Uterus (tissue), 4 donors: Measurements from ENCODE around the gene PRSS38. TPM values are rescaled to one million over a fixed set of nuclear protein-coding genes. Genes with fewer than 3 reads are reported as not detected.
A peak's percentile ranks its signal among the peaks of the same experiment; 100 is the strongest.

Experiments
- DNase-seq, 2 donors: peaks; one replicate each; pipeline ENCODE4 v3.0.0-alpha.2; 2019 to 2020
- H3K27ac ChIP-seq, 2 donors: fragments of 200-600 bp; sonication (generic); 1 replicate in 1 of 2; 2 replicates in 1 of 2; pipeline ENCODE4 v1.5.1; 2016 to 2018
- H3K27me3 ChIP-seq, 2 donors: fragments of 200-600 bp; sonication (generic); one replicate each; pipeline ENCODE4 v1.5.1; 2018 to 2019; ENCODE audit warnings: control low read depth in 1 of 2
- H3K36me3 ChIP-seq, 2 donors: fragments of 200-600 bp; sonication (generic); one replicate each; pipeline ENCODE4 v1.5.1; 2019; ENCODE audit warnings: control low read depth in 1 of 2
- H3K4me1 ChIP-seq, 2 donors: fragments of 200-600 bp; sonication (generic); one replicate each; pipeline ENCODE4 v1.5.1; 2018 to 2019; ENCODE audit warnings: control low read depth in 1 of 2
- H3K4me3 ChIP-seq, 2 donors: fragments of 200-600 bp; sonication (generic); 1 replicate in 1 of 2; 2 replicates in 1 of 2; pipeline ENCODE4 v1.5.1; 2018 to 2019; ENCODE audit warnings: mild to moderate bottlenecking in 1 of 2
- H3K9me3 ChIP-seq, 2 donors: fragments of 200-600 bp; sonication (generic); one replicate each; pipeline ENCODE4 v1.5.1; 2019; ENCODE audit warnings: control low read depth in 1 of 2
- POLR2A ChIP-seq, 2 donors: fragments of 450-650 bp; IDR thresholded peaks; one replicate each; pipeline ENCODE4 v1.6.1; 2016; ENCODE audit warnings: antibody characterized with exemption in 2 of 2, mild to moderate bottlenecking in 1 of 2, moderate library complexity in 1 of 2
- intact Hi-C: fragments of 100-400 bp; cut with DNase I; formaldehyde crosslinking; loops from one replicate; pipeline ENCODE4 v1.15.1; 2023; ENCODE audit warnings: low total_unique reads
- total RNA-seq, 4 donors: library from RNA; depleted of rRNA in 3 of 4; stranded (reverse); fragments of >200 nt in 3 of 4; gene quantifications; one replicate each; pipeline versions ENCODE4 v1.1.0 to v1.2.4, GENCODE V29; 2014 to 2023
- TF ChIP-seq, protein P1 (sequence below), 4 experiments: fragments of 200-600 bp in 2 of 4; fragments of 450-650 bp in 2 of 4; sonication (generic) in 2 of 4; IDR thresholded peaks; one replicate each; pipeline ENCODE4 v1.5.1; 2016 to 2019; ENCODE audit warnings: antibody characterized with exemption in 4 of 4, mild to moderate bottlenecking in 2 of 4, moderate library complexity in 1 of 4
- donor health status: DM: yes; HTN: yes; CAD: no.

The PRSS38 gene
- total RNA-seq, 4 donors from 2014 or later: not detected

DNA sequence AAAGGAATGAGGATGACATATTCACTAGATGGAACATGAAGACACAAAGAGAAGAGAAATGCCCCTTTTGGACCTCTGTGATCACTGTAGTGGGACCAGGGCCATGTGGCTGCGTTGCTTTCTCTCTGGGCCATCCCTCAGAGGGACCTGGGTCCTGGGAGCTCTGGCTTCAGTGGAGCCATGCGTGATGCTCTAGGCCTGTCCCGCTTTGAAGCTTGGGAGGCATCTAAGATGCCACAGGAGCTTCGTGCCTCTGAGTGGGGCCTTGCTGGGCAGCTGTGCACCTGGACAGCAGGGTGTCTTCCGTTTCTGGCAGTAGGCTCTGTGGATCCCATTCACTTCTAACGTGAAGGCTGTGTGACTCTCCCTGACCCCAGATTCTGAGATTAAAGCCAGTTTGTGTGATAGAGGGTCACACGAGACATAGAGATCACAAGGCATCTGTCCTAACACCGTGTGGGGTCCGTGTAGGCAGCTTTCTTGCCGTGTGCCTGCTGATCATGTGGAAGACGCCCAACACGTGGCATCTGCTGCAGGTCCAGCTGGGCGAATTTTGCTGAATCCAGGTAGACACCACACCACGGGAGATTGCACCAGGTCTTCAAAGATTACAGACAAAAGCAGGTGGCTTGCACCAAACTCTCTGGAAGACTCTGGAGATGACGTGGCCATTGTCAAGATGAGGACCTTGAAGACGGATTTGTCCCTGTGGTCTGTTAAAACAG, 17.2 kb upstream of the PRSS38 start:
- TF ChIP-seq, protein P1, sequence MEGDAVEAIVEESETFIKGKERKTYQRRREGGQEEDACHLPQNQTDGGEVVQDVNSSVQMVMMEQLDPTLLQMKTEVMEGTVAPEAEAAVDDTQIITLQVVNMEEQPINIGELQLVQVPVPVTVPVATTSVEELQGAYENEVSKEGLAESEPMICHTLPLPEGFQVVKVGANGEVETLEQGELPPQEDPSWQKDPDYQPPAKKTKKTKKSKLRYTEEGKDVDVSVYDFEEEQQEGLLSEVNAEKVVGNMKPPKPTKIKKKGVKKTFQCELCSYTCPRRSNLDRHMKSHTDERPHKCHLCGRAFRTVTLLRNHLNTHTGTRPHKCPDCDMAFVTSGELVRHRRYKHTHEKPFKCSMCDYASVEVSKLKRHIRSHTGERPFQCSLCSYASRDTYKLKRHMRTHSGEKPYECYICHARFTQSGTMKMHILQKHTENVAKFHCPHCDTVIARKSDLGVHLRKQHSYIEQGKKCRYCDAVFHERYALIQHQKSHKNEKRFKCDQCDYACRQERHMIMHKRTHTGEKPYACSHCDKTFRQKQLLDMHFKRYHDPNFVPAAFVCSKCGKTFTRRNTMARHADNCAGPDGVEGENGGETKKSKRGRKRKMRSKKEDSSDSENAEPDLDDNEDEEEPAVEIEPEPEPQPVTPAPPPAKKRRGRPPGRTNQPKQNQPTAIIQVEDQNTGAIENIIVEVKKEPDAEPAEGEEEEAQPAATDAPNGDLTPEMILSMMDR (IDR thresholded peaks at IDR 0.05): no peak
- TF ChIP-seq POLR2A (IDR thresholded peaks at IDR 0.05): no peak
- intact Hi-C loops: no loop called here

GRCh38 chr1:227799756-227800155, 15.7 kb upstream of the PRSS38 start:
- intact Hi-C loops: no loop called here
- no peaks in the 10 kb centered on the region for H3K27me3 ChIP-seq
- no peak for TF ChIP-seq POLR2A (IDR thresholded peaks at IDR 0.05)
- TF ChIP-seq, protein P1 (IDR thresholded peaks at IDR 0.05): no peak

More for the DNA sequence above, 17.2 kb upstream of the PRSS38 start:
- Histone ChIP-seq H3K4me3 (no peak overlapping the region), H3K4me1 (peaks cover 0 to 15% of the 10 kb centered on the region in 2 donors), H3K27ac (no peak overlapping the region), H3K9me3 (no peaks in the 10 kb centered on the region), H3K36me3 (no peaks in the 10 kb centered on the region), H3K27me3 (no peaks in the 10 kb centered on the region)
- no peak for DNase-seq

DNA sequence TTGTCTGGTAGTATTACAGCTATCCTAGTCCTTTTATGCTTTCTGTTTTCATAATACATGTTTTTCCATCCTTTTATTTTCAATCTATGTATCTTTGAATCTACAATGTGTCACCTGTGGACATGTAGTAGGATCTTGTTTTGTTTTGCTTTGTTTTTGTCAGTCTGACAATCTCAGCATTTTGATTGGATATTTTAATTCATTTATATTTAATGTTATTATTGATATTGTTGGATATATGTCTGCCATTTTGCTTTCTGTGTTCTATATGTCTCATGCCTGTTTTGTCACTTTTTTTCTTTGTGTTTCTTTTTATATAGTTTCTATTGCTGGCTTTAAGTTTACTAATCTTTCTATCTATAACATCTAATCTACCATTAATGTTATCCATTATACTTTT, 11.5 kb upstream of the PRSS38 start:
- Histone ChIP-seq H3K4me1 (no peaks in the 10 kb centered on the region), H3K27ac (no peak overlapping the region), H3K4me3 (no peak overlapping the region), H3K9me3 (no peaks in the 10 kb centered on the region), H3K27me3 (no peaks in the 10 kb centered on the region), H3K36me3 (no peaks in the 10 kb centered on the region)
- DNase-seq: no peak
- intact Hi-C loops: no loop called here
- TF ChIP-seq POLR2A (IDR thresholded peaks at IDR 0.05): no peak
- TF ChIP-seq, protein P1 (IDR thresholded peaks at IDR 0.05): no peak

More at GRCh38 chr1:227799756-227800155, 15.7 kb upstream of the PRSS38 start:
- H3K4me1 ChIP-seq: peaks cover 0 to 2% of the 10 kb centered on the region in 2 donors
- no peaks in the 10 kb centered on the region for H3K9me3 ChIP-seq
- no peak for DNase-seq
- no peak overlapping the region for H3K27ac ChIP-seq
- no peaks in the 10 kb centered on the region for H3K36me3 ChIP-seq
- H3K4me3 ChIP-seq: no peak overlapping the region

DNA sequence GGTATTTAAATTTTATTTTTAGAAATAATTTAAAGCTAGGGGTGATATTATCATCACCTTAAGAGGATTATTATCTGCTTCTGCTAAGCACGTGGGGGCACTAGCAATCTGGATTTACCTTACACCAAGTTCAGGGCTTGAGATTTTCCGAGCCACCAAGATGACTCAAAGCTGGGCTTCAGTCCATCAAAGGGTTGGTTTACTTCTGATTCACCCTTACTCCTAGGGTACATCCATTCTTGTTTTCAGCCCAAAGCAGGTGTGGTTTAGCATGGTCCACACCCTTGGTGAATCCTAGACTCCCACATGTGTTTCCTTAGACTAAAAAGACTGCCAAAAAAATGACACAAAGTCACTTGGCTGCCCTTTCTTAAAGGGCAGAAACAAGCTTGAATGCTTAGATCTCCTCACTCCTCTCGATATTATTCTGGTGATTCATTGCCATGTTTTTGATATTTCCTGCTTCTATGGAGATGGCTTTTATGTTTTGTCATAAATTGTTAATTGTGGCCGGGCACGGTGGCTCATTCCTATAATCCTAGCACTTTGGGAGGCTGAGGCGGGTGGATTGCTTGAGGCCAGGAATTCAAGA, 9.8 kb upstream of the PRSS38 start:
- intact Hi-C loops: no loop called here
- Histone ChIP-seq H3K27ac (peak overlapping the region in 1 of 2 donors; percentile 54), H3K27me3 (no peaks in the 10 kb centered on the region), H3K4me3 (no peak overlapping the region), H3K36me3 (no peaks in the 10 kb centered on the region), H3K9me3 (no peaks in the 10 kb centered on the region), H3K4me1 (no peaks in the 10 kb centered on the region)
- DNase-seq: peak in 1 of 2 donors; percentile 79
- TF ChIP-seq POLR2A (IDR thresholded peaks at IDR 0.05): no peak
- TF ChIP-seq, protein P1 (IDR thresholded peaks at IDR 0.05): no peak

DNA sequence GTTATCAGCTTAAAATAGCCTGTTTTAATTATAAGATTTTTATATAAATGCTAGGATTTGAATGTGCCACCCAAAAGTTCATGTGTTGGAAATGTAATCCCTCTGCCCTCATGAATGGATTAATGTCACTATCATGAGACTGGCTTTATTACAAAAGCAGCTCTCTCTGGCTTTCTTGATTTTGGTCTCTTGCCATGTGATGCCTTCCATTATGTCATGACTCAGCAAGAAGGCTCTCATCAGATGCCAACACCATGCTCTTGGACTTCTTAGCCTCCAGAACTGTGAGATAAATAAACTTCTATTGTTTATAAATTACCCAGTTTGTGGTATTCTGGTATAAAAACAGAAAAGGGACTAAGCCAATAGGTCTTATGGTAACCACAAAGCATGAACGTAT, 6.9 kb upstream of the PRSS38 start:
- H3K4me1 ChIP-seq: no peaks in the 10 kb centered on the region
- DNase-seq: no peak
- no peaks in the 10 kb centered on the region for H3K27me3 ChIP-seq
- no peak overlapping the region for H3K27ac ChIP-seq
- no peak overlapping the region for H3K4me3 ChIP-seq
- intact Hi-C loops: no loop called here
- TF ChIP-seq POLR2A (IDR thresholded peaks at IDR 0.05): no peak
- TF ChIP-seq, protein P1 (IDR thresholded peaks at IDR 0.05): no peak
- H3K9me3 ChIP-seq: no peaks in the 10 kb centered on the region
- H3K36me3 ChIP-seq: no peaks in the 10 kb centered on the region
